ENCODE data around the gene BRD9. TPM values are rescaled to one million over a fixed set of nuclear protein-coding genes. Genes with fewer than 3 reads are reported as not detected.
A peak's percentile ranks its signal among the peaks of the same experiment; 100 is the strongest.

Gene BRD9
- total RNA-seq, 1 donor from 2014 or later: 53.0 TPM

- no peak overlapping the region for H3K4me3 Mint-ChIP-seq (ENCODE audit: unreplicated experiment)
- no peaks in the 10 kb centered on the region for H3K9me3 Mint-ChIP-seq (ENCODE audit: unreplicated experiment)
- no peak overlapping the region for H3K27ac Mint-ChIP-seq (ENCODE audit: unreplicated experiment)
- H3K27me3 Mint-ChIP-seq (ENCODE audit: unreplicated experiment): peaks cover 18% of the 10 kb centered on the region
- peaks cover 18% of the 10 kb centered on the region for H3K36me3 Mint-ChIP-seq (ENCODE audit: low read depth, unreplicated experiment)
- no peaks in the 10 kb centered on the region for H3K4me1 Mint-ChIP-seq (ENCODE audit: unreplicated experiment)
- no peak for DNase-seq (ENCODE audit: low spot score)
- no peak for TF ChIP-seq CTCF (IDR thresholded peaks at IDR 0.05; ENCODE audit: unreplicated experiment)
Observed at GRCh38 chr5:859798-860296, 32.8 kb downstream of the BRD9 start.

- H3K4me1 Mint-ChIP-seq (ENCODE audit: unreplicated experiment): no peaks in the 10 kb centered on the region
- peaks cover 17% of the 10 kb centered on the region for H3K27me3 Mint-ChIP-seq (ENCODE audit: unreplicated experiment)
- no peaks in the 10 kb centered on the region for H3K9me3 Mint-ChIP-seq (ENCODE audit: unreplicated experiment)
- no peak for TF ChIP-seq CTCF (IDR thresholded peaks at IDR 0.05; ENCODE audit: unreplicated experiment)
- no peak overlapping the region for H3K27ac Mint-ChIP-seq (ENCODE audit: unreplicated experiment)
- DNase-seq (ENCODE audit: low spot score): no peak
- H3K36me3 Mint-ChIP-seq (ENCODE audit: low read depth, unreplicated experiment): peaks cover 18% of the 10 kb centered on the region
- no peak overlapping the region for H3K4me3 Mint-ChIP-seq (ENCODE audit: unreplicated experiment)
Observed at GRCh38 chr5:859391-859790, 33.2 kb downstream of the BRD9 start.

- Mint-ChIP-seq H3K4me3 (ENCODE audit: unreplicated experiment) (peak overlapping the region; percentile 42), H3K9me3 (ENCODE audit: unreplicated experiment) (no peaks in the 10 kb centered on the region), H3K27ac (ENCODE audit: unreplicated experiment) (peak overlapping the region; percentile 64), H3K27me3 (ENCODE audit: unreplicated experiment) (peaks cover 20% of the 10 kb centered on the region), H3K36me3 (ENCODE audit: low read depth, unreplicated experiment) (peaks cover 11% of the 10 kb centered on the region), H3K4me1 (ENCODE audit: unreplicated experiment) (no peaks in the 10 kb centered on the region)
- DNase-seq (ENCODE audit: low spot score): no peak
- TF ChIP-seq CTCF (IDR thresholded peaks at IDR 0.05; ENCODE audit: unreplicated experiment): no peak
Observed at GRCh38 chr5:858726-859125, 33.9 kb downstream of the BRD9 start.

GRCh38 chr5:856531-857425 is 35.8 kb downstream of the BRD9 start:
- Mint-ChIP-seq H3K27ac (ENCODE audit: unreplicated experiment) (no peak overlapping the region), H3K27me3 (ENCODE audit: unreplicated experiment) (peaks cover 28% of the 10 kb centered on the region), H3K4me1 (ENCODE audit: unreplicated experiment) (no peaks in the 10 kb centered on the region), H3K4me3 (ENCODE audit: unreplicated experiment) (no peak overlapping the region), H3K36me3 (ENCODE audit: low read depth, unreplicated experiment) (peaks cover 12% of the 10 kb centered on the region), H3K9me3 (ENCODE audit: unreplicated experiment) (no peaks in the 10 kb centered on the region)
- no peak for TF ChIP-seq CTCF (IDR thresholded peaks at IDR 0.05; ENCODE audit: unreplicated experiment)
- DNase-seq (ENCODE audit: low spot score): no peak
